ENCODE data around the gene HDAC9.

HDAC9 gene

GRCh38 chr7:18491871-18492270 is 3.7 kb upstream of the HDAC9 start:
- no peaks in the 10 kb centered on the region for H3K36me3 ChIP-seq (ENCODE audit: control insufficient read depth, insufficient read depth, low read length)

GRCh38 chr7:18494406-18494805 is 1.1 kb upstream of the HDAC9 start:
- Histone ChIP-seq H3K4me3 (ENCODE audit: insufficient read depth, low read depth, low read length) (no peak overlapping the region), H3K27me3 (ENCODE audit: control insufficient read depth, insufficient read depth, low read length, poor library complexity, severe bottlenecking) (no peaks in the 10 kb centered on the region), H3K36me3 (ENCODE audit: control insufficient read depth, insufficient read depth, low read length) (no peaks in the 10 kb centered on the region), H3K9me3 (ENCODE audit: control insufficient read depth, low read length) (no peaks in the 10 kb centered on the region), H3K4me1 (ENCODE audit: control insufficient read depth, insufficient read depth, low read length) (peaks cover 17% of the 10 kb centered on the region), H3K27ac (ENCODE audit: insufficient read depth, low read depth, low read length, poor library complexity, severe bottlenecking) (no peak overlapping the region)
- 97% methylated on average over 3 of the region's 3 CpGs; no CpG with 5 or more reads in 1 of the 2 experiments for WGBS, 2 experiments

More at GRCh38 chr7:18491871-18492270, 3.7 kb upstream of the HDAC9 start:
- no peaks in the 10 kb centered on the region for H3K27me3 ChIP-seq (ENCODE audit: control insufficient read depth, insufficient read depth, low read length, poor library complexity, severe bottlenecking)
- no peaks in the 10 kb centered on the region for H3K9me3 ChIP-seq (ENCODE audit: control insufficient read depth, low read length)
- 93 to 95% methylated on average over 6 of the region's 6 CpGs for WGBS, 2 experiments
- H3K4me3 ChIP-seq (ENCODE audit: insufficient read depth, low read depth, low read length): no peak overlapping the region
- no peak overlapping the region for H3K27ac ChIP-seq (ENCODE audit: insufficient read depth, low read depth, low read length, poor library complexity, severe bottlenecking)
- peaks cover 8% of the 10 kb centered on the region for H3K4me1 ChIP-seq (ENCODE audit: control insufficient read depth, insufficient read depth, low read length)

DNA sequence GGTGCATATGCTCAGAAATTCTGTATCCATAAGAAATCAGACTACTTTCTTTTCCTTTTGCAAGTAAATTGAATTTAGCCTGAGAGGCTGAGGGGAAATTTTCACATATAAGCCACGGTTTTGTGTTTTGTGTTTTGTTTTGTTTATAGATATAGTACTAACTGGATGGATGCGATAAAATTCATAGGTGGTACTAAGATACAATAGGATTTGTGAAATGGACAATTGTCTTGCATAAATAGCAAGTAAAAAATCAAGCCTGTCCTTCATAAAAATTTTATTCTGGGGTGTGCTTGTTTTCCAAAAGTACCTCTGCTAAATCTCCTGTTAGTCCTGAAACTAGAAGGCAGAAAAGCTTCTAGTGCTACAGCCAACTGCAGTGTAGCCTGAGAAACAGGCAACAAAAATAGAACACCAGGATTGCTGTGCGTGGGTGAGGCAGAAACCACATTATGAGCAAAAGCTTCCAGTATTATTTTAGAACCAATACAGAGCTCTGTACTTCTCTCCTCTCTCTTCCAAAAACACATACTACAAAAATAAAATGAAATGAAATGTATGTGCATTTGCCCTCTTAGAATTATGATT is 634 bp upstream of the HDAC9 start:
- 76 to 79% methylated on average over 2 to 3 of the region's 3 CpGs for WGBS, 2 experiments
- no peaks in the 10 kb centered on the region for H3K9me3 ChIP-seq (ENCODE audit: control insufficient read depth, low read length)

GRCh38 chr7:18496341-18496700 is 772 bp downstream of the HDAC9 start:
- no peak overlapping the region for H3K27ac ChIP-seq (ENCODE audit: insufficient read depth, low read depth, low read length, poor library complexity, severe bottlenecking)
- peaks cover 17% of the 10 kb centered on the region for H3K4me1 ChIP-seq (ENCODE audit: control insufficient read depth, insufficient read depth, low read length)
- no peaks in the 10 kb centered on the region for H3K27me3 ChIP-seq (ENCODE audit: control insufficient read depth, insufficient read depth, low read length, poor library complexity, severe bottlenecking)
- no peaks in the 10 kb centered on the region for H3K36me3 ChIP-seq (ENCODE audit: control insufficient read depth, insufficient read depth, low read length)
- 5 to 13% methylated on average over 3 of the region's 3 CpGs for WGBS, 2 experiments
- no peaks in the 10 kb centered on the region for H3K9me3 ChIP-seq (ENCODE audit: control insufficient read depth, low read length)
- H3K4me3 ChIP-seq (ENCODE audit: insufficient read depth, low read depth, low read length): peak overlapping the region; percentile 47

More for the DNA sequence above, 634 bp upstream of the HDAC9 start:
- Histone ChIP-seq H3K4me1 (ENCODE audit: control insufficient read depth, insufficient read depth, low read length) (peaks cover 17% of the 10 kb centered on the region), H3K36me3 (ENCODE audit: control insufficient read depth, insufficient read depth, low read length) (no peaks in the 10 kb centered on the region), H3K27ac (ENCODE audit: insufficient read depth, low read depth, low read length, poor library complexity, severe bottlenecking) (peak overlapping the region; percentile 85), H3K27me3 (ENCODE audit: control insufficient read depth, insufficient read depth, low read length, poor library complexity, severe bottlenecking) (no peaks in the 10 kb centered on the region), H3K4me3 (ENCODE audit: insufficient read depth, low read depth, low read length) (peak overlapping the region; percentile 47)

GRCh38 chr7:18497082-18497481 is 1.5 kb downstream of the HDAC9 start:
- 82 to 91% methylated on average over 3 of the region's 3 CpGs for WGBS, 2 experiments
- no peaks in the 10 kb centered on the region for H3K9me3 ChIP-seq (ENCODE audit: control insufficient read depth, low read length)

GRCh38 chr7:18497800-18498199 is 2.3 kb downstream of the HDAC9 start:
- Histone ChIP-seq H3K27me3 (ENCODE audit: control insufficient read depth, insufficient read depth, low read length, poor library complexity, severe bottlenecking) (no peaks in the 10 kb centered on the region), H3K36me3 (ENCODE audit: control insufficient read depth, insufficient read depth, low read length) (no peaks in the 10 kb centered on the region), H3K27ac (ENCODE audit: insufficient read depth, low read depth, low read length, poor library complexity, severe bottlenecking) (no peak overlapping the region), H3K4me1 (ENCODE audit: control insufficient read depth, insufficient read depth, low read length) (peaks cover 17% of the 10 kb centered on the region), H3K9me3 (ENCODE audit: control insufficient read depth, low read length) (no peaks in the 10 kb centered on the region), H3K4me3 (ENCODE audit: insufficient read depth, low read depth, low read length) (no peak overlapping the region)

More at GRCh38 chr7:18497082-18497481, 1.5 kb downstream of the HDAC9 start:
- H3K36me3 ChIP-seq (ENCODE audit: control insufficient read depth, insufficient read depth, low read length): no peaks in the 10 kb centered on the region
- peak overlapping the region; percentile 47 for H3K4me3 ChIP-seq (ENCODE audit: insufficient read depth, low read depth, low read length)
- H3K27me3 ChIP-seq (ENCODE audit: control insufficient read depth, insufficient read depth, low read length, poor library complexity, severe bottlenecking): no peaks in the 10 kb centered on the region
- no peak overlapping the region for H3K27ac ChIP-seq (ENCODE audit: insufficient read depth, low read depth, low read length, poor library complexity, severe bottlenecking)
- H3K4me1 ChIP-seq (ENCODE audit: control insufficient read depth, insufficient read depth, low read length): peaks cover 17% of the 10 kb centered on the region

GRCh38 chr7:18498341-18498740 is 2.8 kb downstream of the HDAC9 start:
- Histone ChIP-seq H3K27me3 (ENCODE audit: control insufficient read depth, insufficient read depth, low read length, poor library complexity, severe bottlenecking) (no peaks in the 10 kb centered on the region), H3K36me3 (ENCODE audit: control insufficient read depth, insufficient read depth, low read length) (no peaks in the 10 kb centered on the region), H3K9me3 (ENCODE audit: control insufficient read depth, low read length) (no peaks in the 10 kb centered on the region), H3K4me1 (ENCODE audit: control insufficient read depth, insufficient read depth, low read length) (peaks cover 17% of the 10 kb centered on the region), H3K27ac (ENCODE audit: insufficient read depth, low read depth, low read length, poor library complexity, severe bottlenecking) (no peak overlapping the region), H3K4me3 (ENCODE audit: insufficient read depth, low read depth, low read length) (no peak overlapping the region)
- 79 to 93% methylated on average over 2 of the region's 2 CpGs for WGBS, 2 experiments

- Histone ChIP-seq H3K4me3 (ENCODE audit: insufficient read depth, low read depth, low read length) (no peak overlapping the region), H3K27ac (ENCODE audit: insufficient read depth, low read depth, low read length, poor library complexity, severe bottlenecking) (no peak overlapping the region), H3K4me1 (ENCODE audit: control insufficient read depth, insufficient read depth, low read length) (peaks cover 17% of the 10 kb centered on the region), H3K36me3 (ENCODE audit: control insufficient read depth, insufficient read depth, low read length) (no peaks in the 10 kb centered on the region), H3K9me3 (ENCODE audit: control insufficient read depth, low read length) (no peaks in the 10 kb centered on the region), H3K27me3 (ENCODE audit: control insufficient read depth, insufficient read depth, low read length, poor library complexity, severe bottlenecking) (no peaks in the 10 kb centered on the region)
- 84 to 91% methylated on average over 2 of the region's 2 CpGs for WGBS, 2 experiments
Measured at GRCh38 chr7:18499407-18500177, 4.0 kb downstream of the HDAC9 start.

DNA sequence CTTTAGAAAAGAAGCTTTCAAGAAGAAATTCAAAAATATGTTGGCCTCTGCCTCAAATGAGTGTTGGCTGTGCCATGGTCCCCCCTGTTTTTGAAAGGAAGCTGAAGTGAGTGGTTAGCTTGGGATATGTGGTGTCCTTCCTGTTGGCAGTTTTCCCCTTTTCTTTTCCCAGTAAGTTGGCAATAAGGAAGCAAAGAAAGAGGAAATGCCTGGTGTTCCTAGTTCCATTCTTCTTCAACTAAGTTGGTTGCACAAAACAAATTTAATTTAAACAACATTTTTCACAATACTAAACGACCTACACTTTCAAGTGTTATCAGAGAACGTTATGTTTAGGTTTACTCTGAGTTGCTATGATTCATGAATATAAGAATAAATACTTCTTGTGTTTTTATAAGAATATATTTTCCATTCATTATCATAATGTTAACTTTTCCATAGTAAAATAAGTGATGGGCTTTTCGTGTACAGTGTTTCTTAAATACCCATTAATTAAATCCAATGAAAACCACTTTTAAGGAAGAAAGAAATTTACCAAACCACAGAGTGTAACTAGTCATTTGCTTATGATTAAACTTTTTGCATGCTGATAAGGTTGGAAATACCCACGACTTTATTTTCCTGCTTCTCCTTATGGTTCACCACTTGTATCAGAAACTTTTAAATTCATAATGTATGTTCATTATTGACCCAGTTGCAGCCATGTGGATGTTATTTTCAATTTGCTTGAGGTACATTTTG is 7.7 kb downstream of the HDAC9 start:
- H3K9me3 ChIP-seq (ENCODE audit: control insufficient read depth, low read length): no peaks in the 10 kb centered on the region
- no peak overlapping the region for H3K4me3 ChIP-seq (ENCODE audit: insufficient read depth, low read depth, low read length)
- WGBS, 2 experiments: 100% methylated on average over 1 to 2 of the region's 4 CpGs
- no peaks in the 10 kb centered on the region for H3K27me3 ChIP-seq (ENCODE audit: control insufficient read depth, insufficient read depth, low read length, poor library complexity, severe bottlenecking)
- H3K4me1 ChIP-seq (ENCODE audit: control insufficient read depth, insufficient read depth, low read length): no peaks in the 10 kb centered on the region
- H3K27ac ChIP-seq (ENCODE audit: insufficient read depth, low read depth, low read length, poor library complexity, severe bottlenecking): no peak overlapping the region
- no peaks in the 10 kb centered on the region for H3K36me3 ChIP-seq (ENCODE audit: control insufficient read depth, insufficient read depth, low read length)

- Histone ChIP-seq H3K4me1 (ENCODE audit: control insufficient read depth, insufficient read depth, low read length) (no peaks in the 10 kb centered on the region), H3K36me3 (ENCODE audit: control insufficient read depth, insufficient read depth, low read length) (no peaks in the 10 kb centered on the region), H3K27ac (ENCODE audit: insufficient read depth, low read depth, low read length, poor library complexity, severe bottlenecking) (no peak overlapping the region), H3K4me3 (ENCODE audit: insufficient read depth, low read depth, low read length) (no peak overlapping the region), H3K9me3 (ENCODE audit: control insufficient read depth, low read length) (no peaks in the 10 kb centered on the region), H3K27me3 (ENCODE audit: control insufficient read depth, insufficient read depth, low read length, poor library complexity, severe bottlenecking) (no peaks in the 10 kb centered on the region)
- 88 to 91% methylated on average over 3 of the region's 3 CpGs for WGBS, 2 experiments
Measured at GRCh38 chr7:18504965-18505364, 9.4 kb downstream of the HDAC9 start.

Data from ectodermal cell (in vitro differentiated cells).